AG09309 (cell line): ENCODE measurements around the gene GLYR1.

Source experiments
- DNase-seq: peaks from one replicate; pipeline ENCODE4 v3.0.0-alpha.2; 2010; ENCODE audit warnings: low read depth
- H3K4me3 ChIP-seq: 2 replicates; pipeline ENCODE4 v1.5.1; 2011; ENCODE audit warnings: mild to moderate bottlenecking, low read depth, low read length, moderate library complexity; ENCODE audit not compliant: control insufficient read depth
- CTCF ChIP-seq: IDR thresholded peaks from 2 replicates; pipeline ENCODE4 v1.5.1; 2011; ENCODE audit warnings: mild to moderate bottlenecking, low read depth, low read length, inconsistent platforms; ENCODE audit not compliant: insufficient read depth, control insufficient read depth; ENCODE audit errors: missing control alignments

The GLYR1 gene

GRCh38 chr16:4771646-4772045 lies 75.4 kb downstream of the GLYR1 start:
- no peak for DNase-seq
- no peak for TF ChIP-seq CTCF
- no peak overlapping the region for H3K4me3 ChIP-seq

- TF ChIP-seq CTCF: no peak
- peak overlapping the region; percentile 71 for H3K4me3 ChIP-seq
- DNase-seq: no peak
Measured at GRCh38 chr16:4769306-4769638, 77.8 kb downstream of the GLYR1 start.

- peak; percentile 62 for DNase-seq
- no peak for TF ChIP-seq CTCF
- H3K4me3 ChIP-seq: peak overlapping the region; percentile 71
Measured at GRCh38 chr16:4768549-4769305, 78.4 kb downstream of the GLYR1 start.

- no peak for TF ChIP-seq CTCF
- peak overlapping the region; percentile 37 for H3K4me3 ChIP-seq
- no peak for DNase-seq
Measured at GRCh38 chr16:4767872-4768548, 79.1 kb downstream of the GLYR1 start.

GRCh38 chr16:4766875-4767628 lies 80.0 kb downstream of the GLYR1 start, which contains the start of gene ZNF500:
TSS of gene ZNF500 (minus strand) at chr16:4767162. CDS start at chr16:4765978, 1,184 bp downstream.
- peak within 1 kb of the TSS; percentile 87 for H3K4me3 ChIP-seq
- peak; percentile 82 for DNase-seq
- no peak for TF ChIP-seq CTCF
